Activated CD4-positive, alpha-beta T cell treated with anti-CD3 and anti-CD28 coated beads, Interleukin-2, amount 50 U/mL, for 48 hours (primary cell): ENCODE data around the gene SCAP.
"Not testable (repeated sequence)": the region's sequence is repeated elsewhere in the genome, so short reads cannot be mapped to it uniquely, and the experiment has no call there.

Source experiments
- DNase-seq, 2 experiments: peaks; one replicate each; pipeline ENCODE4 v3.0.0-alpha.2; 2020

SCAP gene

DNA sequence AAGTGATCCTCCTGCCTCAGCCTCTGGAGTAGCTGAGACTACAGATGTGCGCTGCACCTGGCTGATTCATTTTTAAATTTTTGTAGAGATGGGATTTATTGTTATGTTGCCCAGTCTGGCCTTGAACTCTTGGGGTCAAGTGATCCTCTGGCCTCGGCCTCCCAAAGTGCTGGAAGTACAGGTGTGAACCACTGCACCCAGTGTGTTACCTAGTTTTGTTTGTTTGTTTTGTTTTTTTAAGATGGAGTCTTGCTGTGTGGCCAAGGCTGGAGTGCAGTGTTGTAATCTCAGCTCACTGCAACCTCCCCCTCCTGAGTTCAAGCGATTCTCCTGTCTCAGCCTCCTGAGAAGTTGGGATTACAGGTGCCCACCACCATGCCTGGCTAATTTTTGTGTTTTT, 82.8 kb downstream of the SCAP start:
- no peak for DNase-seq

DNA sequence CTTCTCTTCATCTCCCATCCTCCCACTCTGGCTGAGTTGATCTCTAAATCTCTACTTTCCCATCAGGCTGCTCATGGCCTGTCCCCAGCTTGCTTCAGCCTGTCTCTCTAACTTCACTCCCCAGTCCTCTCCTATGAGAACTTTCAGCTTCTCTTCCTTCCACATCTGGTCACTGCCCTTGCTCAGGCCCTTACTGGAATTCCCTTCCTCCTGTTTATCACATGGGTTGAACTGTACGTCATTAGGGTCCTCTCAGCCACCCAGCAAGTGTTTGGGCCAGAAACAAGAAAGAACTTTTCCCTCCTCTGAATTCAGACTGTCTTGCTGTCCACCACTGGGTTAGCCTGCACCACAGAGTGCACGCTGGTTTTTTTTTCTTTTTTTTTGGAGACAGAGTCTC, 89.9 kb downstream of the SCAP start:
- no peak for DNase-seq

GRCh38 chr3:47385007-47385406, 90.7 kb downstream of the SCAP start:
- no peak for DNase-seq

- DNase-seq, result no peak
These were observed 91.3 kb downstream of the SCAP start for GRCh38 chr3:47384425-47384824.

DNA sequence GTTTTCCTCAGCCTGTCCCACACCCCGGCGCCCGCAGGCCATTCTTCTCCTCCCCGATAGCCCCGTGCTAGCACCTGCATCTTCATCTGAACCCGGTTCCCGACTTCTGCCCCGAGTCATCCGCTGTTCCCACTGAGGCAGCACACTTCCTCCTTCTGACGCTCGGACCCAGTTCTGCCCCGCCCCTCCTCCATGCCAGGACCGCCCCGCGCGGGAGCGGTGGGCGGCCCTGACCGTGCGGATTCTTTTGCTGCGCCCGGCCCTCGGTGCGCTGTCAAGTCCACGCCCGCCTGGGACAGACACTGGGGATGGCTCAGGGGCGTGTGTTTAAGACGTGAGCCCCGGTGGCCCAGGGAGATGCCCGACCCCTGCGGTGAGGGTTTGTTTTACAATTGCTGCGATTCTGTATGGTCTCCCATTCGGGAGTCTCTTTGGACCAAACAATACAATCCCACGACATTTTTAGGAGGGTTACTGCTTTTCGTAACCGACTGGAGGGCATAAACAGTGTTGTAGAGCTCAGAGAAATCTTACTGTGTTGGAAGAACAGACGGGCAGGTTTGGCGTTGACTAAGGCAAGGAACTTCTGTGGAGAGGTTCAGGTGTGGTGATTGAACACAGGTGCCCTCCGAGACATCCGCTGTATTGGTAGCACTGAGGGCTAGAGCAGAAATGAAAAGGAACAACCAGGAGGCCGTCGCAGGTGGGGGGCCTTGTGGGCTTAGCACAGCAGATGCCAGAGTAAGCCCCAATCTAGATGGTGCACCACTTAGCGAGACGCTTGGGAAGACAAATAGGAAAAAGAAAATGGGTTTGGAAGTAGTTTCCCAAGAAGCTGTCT, 94.2 kb downstream of the SCAP start:
- DNase-seq, result peak; percentile 84 to 90

DNA sequence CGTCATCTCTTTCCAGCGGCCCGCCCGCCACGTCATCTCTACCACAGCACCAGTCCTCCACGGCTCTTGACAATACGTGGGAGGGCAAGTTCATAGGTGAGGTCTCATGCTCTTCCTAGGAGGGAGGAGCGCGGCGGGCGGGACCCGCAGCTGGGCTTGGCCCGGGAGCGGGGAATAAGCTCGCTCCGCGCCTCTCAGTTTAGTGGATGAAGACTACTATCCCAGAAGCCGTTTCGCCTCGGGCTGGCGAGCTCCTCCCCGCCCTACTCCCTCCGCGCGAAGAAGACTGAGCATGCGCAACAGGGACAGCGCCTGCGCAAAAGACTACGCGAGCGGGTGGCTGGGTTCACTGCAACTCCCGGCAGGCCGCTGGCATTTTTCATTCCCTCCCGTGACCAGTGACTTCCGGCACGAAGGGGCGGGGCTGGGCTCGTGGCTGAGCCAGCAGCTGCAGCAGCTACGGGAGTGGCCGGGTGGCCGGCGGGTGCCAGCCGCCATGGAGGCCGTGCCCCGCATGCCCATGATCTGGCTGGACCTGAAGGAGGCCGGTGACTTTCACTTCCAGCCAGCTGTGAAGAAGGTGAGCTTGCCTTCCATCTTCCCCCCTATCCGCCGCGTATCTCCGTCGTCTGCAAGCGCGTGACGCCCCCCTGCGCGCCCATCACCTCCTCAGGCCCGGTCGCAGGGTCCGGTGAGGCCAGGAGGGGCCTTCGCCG, 95.0 kb downstream of the SCAP start, which contains the start of gene PTPN23:
Gene PTPN23 (plus strand): TSS at position 421 of the 716 bp plus-strand sequence. CDS start 76 bp downstream, at position 497.
- peak; percentile 99 for DNase-seq

- no peak for DNase-seq
These were observed 95.6 kb downstream of the SCAP start for GRCh38 chr3:47380026-47380600.

DNA sequence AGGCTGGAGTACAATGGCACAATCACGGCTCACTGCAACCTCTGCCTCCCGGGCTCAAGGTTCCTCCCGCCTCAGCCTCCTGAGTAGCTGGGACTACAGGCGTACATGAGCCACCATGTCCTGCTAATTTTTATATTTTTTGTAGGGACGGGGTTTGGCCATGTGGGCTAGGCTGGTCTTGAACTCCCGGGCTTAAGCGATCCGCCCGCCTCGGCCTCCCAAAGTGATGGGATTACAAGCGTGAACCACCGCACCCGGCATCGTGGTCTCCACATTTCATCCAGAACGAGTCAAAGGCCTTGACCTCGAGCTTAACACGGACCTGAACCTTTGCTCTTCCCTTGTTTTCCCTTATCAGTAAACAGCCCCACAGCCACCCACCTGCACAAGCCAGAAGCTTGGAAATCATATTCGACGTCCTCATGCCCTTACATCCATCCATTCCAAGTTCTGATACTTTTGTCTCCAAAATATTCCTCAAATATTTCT, 96.3 kb downstream of the SCAP start:
- no peak for DNase-seq

DNA sequence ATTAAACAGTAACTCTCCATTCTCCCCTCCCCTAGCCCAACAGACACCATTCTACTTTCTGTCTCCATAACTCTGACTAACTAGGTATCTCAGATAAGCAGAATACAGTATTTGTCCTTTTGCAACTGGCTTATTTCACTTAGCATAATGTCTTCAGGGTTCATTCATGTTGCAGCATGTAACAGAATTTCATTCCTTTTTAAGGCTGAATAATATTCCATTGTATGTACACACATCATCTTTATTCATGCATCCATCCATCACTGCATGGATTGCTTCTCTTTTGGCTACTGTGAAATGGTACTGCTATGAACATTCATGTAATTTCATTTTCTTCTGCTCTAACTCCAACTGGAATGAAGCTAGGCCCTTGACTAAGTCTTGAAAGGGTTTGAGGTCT, 96.9 kb downstream of the SCAP start:
- DNase-seq, result no peak

DNA sequence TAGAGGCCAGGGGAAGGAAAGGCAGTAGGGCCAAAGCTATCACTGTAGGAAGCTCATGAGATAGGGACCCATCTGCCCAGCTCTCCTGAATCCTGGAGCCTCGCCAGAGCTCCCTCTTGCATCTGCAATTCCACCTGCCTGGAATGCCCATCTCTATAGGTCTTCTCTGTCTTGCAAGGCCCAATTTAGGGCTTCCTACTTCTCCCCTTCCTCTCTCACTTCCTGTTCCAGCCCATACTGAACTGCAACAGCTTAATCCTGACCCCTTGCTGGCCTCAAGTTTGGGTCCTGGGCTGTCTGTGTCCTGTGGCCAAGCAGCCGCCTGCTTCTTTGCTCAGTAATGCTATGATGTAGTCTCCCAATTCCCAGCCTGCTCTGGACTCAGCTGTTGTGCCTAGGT, 98.6 kb downstream of the SCAP start:
- no peak for DNase-seq

GRCh38 chr3:47376393-47376792, 99.3 kb downstream of the SCAP start:
- DNase-seq, result no peak

GRCh38 chr3:47374587-47374986, 101.2 kb downstream of the SCAP start:
- no peak for DNase-seq

DNA sequence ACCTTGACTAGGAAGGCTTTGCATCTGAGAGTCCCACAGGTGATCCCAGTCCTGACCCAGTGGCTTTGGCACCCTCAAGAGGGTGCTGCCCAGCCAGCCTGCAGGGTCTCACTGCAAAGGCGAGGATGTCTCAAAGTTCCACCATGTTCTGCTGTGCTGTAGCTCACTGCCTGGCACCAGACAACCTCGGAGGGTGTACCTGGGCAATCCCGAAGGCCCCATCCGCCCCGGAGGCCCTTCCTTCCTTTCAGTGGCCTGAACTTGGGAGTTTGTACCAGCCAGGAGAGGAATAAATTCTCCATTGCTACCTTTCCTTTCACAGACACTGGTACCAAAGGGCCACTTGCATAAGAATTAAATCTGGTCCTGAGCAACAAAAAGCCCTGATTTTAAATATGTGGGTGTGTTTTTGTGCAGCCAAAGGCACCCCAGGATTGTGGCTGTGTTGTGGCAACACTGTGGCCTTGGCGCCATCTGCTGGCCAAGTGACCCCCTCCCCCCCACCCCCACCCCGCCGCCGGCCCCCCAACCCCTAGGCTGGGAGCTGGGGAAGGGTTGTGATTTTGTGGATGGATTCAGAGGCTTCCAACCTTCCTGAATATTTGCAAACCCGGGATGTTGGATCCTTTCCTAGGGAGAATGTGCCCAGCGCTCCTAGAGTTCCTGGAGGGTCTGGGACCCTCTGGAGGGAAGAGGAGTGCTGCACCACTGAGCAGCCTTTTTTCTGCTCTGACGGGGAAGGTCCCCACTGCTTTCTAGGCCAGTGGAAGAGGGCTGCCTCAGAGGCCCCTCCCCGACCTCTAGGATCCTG, 104.6 kb downstream of the SCAP start:
- DNase-seq, result peak; percentile 33 to 52

DNA sequence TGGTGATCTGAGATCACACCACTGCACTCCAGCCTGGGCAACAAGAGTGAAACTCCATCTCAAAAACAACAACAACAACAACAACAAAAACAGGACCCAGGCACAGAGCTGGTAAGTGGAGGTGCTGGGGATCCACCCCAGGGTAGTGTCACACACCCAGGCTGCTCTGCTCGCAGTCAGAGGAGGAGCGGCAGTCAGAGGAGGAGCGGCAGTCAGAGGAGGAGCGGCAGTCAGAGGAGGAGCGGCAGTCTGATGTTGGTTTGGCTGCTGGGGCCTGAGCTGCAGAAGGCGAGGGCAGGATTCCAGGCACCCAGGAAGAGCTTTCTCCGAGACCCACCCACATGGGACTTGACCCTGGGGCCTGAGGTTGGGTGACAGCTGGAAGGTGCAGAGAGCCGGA, 105.7 kb downstream of the SCAP start:
- not testable (repeated sequence) for DNase-seq

DNA sequence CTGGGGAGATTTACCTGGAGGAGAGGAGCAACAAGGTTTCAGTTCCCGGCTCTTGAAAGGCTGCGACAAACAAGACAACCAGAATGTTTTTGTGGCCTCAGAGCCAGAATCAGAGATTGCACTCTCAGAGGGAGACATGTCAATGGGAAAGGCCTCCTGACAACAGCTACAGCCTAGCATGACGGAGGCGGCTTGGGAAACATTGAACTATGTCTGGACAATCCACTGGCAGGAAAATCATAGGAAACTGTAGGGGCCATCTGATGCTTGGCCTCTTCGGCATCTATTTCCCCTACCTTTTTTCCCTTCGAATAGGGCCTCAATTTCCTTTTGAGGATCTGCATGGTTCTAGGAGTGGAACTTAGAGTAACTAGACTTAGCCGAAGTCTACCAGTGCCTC, 108.1 kb downstream of the SCAP start:
- DNase-seq, result no peak

- no peak for DNase-seq
These were observed 108.9 kb downstream of the SCAP start for GRCh38 chr3:47366833-47367232.

DNA sequence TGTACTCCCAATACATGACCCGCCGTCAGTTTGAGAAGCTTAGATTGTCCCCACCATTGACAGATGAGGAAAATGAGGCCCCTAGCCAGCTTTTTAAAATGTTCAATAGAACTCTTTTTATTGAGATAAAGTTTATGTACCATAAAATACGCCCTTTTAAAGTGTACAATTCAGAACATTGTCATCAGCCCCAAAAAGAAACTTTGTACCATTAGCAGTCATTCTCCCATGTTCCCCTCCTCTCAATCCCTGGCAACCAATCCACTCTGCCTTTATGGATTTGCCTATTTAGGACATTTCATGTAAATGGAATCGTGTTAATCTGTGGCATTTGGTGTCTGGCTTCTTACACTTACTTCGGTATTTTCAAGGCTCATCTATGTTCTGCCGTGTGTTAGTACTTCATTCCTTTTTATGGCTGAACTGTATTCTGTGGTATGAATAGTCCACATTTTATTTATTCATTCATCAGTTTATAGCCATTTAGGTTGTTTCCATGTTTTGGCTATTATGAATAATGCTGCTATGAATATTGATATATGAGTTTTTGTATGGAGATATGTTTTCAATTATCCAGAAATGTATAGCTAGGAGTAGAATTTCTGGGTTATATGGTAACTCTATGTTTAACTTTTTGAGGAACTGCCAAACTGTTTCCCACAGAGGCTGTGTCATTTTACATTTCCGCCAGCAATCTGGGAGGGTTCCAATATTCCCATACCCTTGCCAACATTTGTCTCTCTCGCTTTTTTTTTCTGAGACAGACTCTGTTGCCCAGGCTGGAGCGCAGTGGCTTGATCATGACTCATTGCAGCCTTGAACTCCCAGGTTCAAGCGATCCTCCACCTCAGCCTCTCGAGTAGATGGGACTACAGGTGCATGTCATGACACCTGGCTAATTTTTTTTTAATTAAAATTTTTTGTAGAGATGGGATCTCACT, 110.3 kb downstream of the SCAP start:
- DNase-seq, result no peak
